Loucy (cell line): ENCODE measurements around the gene POLA1.

Experiments used
- H2AFZ ChIP-seq: fragments of 200-600 bp; sonication (generic); 2 replicates; pipeline ENCODE4 v1.6.0; 2016; ENCODE audit warnings: antibody characterized with exemption, mild to moderate bottlenecking, low read length, moderate library complexity
- H3F3A ChIP-seq: fragments of 200-600 bp; 2 replicates; pipeline ENCODE4 v1.6.0; 2016; ENCODE audit warnings: antibody characterized with exemption, low read depth, mild to moderate bottlenecking
- H3K27me3 ChIP-seq: fragments of 200-600 bp; sonication (generic); 2 replicates; pipeline ENCODE4 v1.6.1; 2014; ENCODE audit warnings: low read length, mild to moderate bottlenecking; ENCODE audit not compliant: insufficient read depth, poor library complexity, severe bottlenecking
- H3K36me3 ChIP-seq: fragments of 200-600 bp; sonication (generic); 2 replicates; pipeline ENCODE4 v1.6.1; 2016; ENCODE audit warnings: low read length; ENCODE audit not compliant: insufficient read depth
- H3K4me1 ChIP-seq: fragments of 200-600 bp; sonication (generic); 2 replicates; pipeline ENCODE4 v1.5.1; 2014; ENCODE audit warnings: low read length, mild to moderate bottlenecking; ENCODE audit not compliant: insufficient read depth, poor library complexity, severe bottlenecking
- H3K4me2 ChIP-seq: fragments of 200-600 bp; sonication (generic); 2 replicates; pipeline ENCODE4 v1.6.0; 2014; ENCODE audit warnings: antibody characterized with exemption, low read length, low read depth, mild to moderate bottlenecking; ENCODE audit not compliant: poor library complexity, severe bottlenecking
- H3K4me3 ChIP-seq: fragments of 200-600 bp; sonication (generic); 2 replicates; pipeline ENCODE4 v1.5.1; 2014; ENCODE audit warnings: low read length, mild to moderate bottlenecking, mixed read lengths; ENCODE audit not compliant: poor library complexity, severe bottlenecking
- H3K79me2 ChIP-seq: fragments of 200-600 bp; sonication (generic); 2 replicates; pipeline ENCODE4 v1.6.1; 2014; ENCODE audit warnings: low read length; ENCODE audit not compliant: insufficient read depth
- H3K9ac ChIP-seq: fragments of 200-600 bp; sonication (generic); 2 replicates; pipeline ENCODE4 v1.6.0; 2014; ENCODE audit warnings: mild to moderate bottlenecking, low read depth, low read length, moderate library complexity; ENCODE audit not compliant: poor library complexity, severe bottlenecking
- H3K9me2 ChIP-seq: fragments of 200-600 bp; sonication (generic); replicated peaks from 2 replicates; pipeline ENCODE4 v1.6.1; 2016; ENCODE audit warnings: low read depth, low read length, mixed read lengths
- H3K9me3 ChIP-seq: fragments of 200-600 bp; sonication (generic); 2 replicates; pipeline ENCODE4 v1.6.1; 2014; ENCODE audit warnings: mild to moderate bottlenecking, antibody characterized with exemption, low read length, low read depth; ENCODE audit not compliant: insufficient read depth
- H4K20me1 ChIP-seq: fragments of 200-600 bp; sonication (generic); 2 replicates; pipeline ENCODE4 v1.6.0; 2014; ENCODE audit warnings: antibody characterized with exemption, low read length, mild to moderate bottlenecking; ENCODE audit not compliant: insufficient read depth, poor library complexity, severe bottlenecking
- EZH2phosphoT487 ChIP-seq: fragments of 200-600 bp; IDR thresholded peaks from 2 replicates; pipeline ENCODE4 v1.6.1; 2018; ENCODE audit warnings: antibody characterized with exemption, mild to moderate bottlenecking, moderate library complexity, borderline replicate concordance
- TF ChIP-seq, protein P1 (sequence below): fragments of 200-600 bp; sonication (generic); conservative IDR thresholded peaks from 2 replicates; pipeline ENCODE4 v1.5.1; 2014; ENCODE audit warnings: mild to moderate bottlenecking, antibody characterized with exemption, low read length

POLA1 gene

GRCh38 chrX:25007059-25008053, 313.6 kb downstream of the POLA1 start:
- Histone ChIP-seq H3K9ac (no peak overlapping the region), H2AFZ (no peak overlapping the region), H3K9me2 (no peaks in the 10 kb centered on the region), H4K20me1 (no peaks in the 10 kb centered on the region), H3K79me2 (no peaks in the 10 kb centered on the region), H3K36me3 (no peaks in the 10 kb centered on the region), H3K4me3 (no peak overlapping the region), H3K4me2 (no peak overlapping the region), H3K9me3 (no peaks in the 10 kb centered on the region), H3K4me1 (no peaks in the 10 kb centered on the region), H3K27me3 (no peaks in the 10 kb centered on the region), H3F3A (no peaks in the 10 kb centered on the region)
- TF ChIP-seq, protein P1, sequence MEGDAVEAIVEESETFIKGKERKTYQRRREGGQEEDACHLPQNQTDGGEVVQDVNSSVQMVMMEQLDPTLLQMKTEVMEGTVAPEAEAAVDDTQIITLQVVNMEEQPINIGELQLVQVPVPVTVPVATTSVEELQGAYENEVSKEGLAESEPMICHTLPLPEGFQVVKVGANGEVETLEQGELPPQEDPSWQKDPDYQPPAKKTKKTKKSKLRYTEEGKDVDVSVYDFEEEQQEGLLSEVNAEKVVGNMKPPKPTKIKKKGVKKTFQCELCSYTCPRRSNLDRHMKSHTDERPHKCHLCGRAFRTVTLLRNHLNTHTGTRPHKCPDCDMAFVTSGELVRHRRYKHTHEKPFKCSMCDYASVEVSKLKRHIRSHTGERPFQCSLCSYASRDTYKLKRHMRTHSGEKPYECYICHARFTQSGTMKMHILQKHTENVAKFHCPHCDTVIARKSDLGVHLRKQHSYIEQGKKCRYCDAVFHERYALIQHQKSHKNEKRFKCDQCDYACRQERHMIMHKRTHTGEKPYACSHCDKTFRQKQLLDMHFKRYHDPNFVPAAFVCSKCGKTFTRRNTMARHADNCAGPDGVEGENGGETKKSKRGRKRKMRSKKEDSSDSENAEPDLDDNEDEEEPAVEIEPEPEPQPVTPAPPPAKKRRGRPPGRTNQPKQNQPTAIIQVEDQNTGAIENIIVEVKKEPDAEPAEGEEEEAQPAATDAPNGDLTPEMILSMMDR: no peak
- TF ChIP-seq EZH2phosphoT487: no peak

DNA sequence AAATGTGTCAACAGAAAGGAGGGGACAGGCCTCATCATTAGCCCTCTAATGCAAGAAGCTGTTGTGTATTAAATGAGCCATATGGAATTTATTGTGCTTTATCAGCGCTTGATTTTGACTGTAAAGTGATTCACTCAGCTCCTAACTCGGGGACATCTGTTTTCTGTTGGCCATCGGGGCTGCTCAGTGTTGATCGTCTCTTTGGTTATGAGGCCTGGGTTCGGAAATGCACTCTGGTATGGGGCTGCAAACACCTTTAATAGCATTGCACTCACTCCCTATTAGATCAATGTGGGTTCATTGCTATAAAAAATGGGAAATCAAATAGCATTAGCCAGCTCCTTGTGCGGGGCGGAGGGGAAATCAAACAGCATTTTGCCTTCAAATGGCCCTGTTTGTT, 315.7 kb downstream of the POLA1 start:
- no peaks in the 10 kb centered on the region for H3F3A ChIP-seq
- no peak overlapping the region for H3K4me2 ChIP-seq
- no peak overlapping the region for H2AFZ ChIP-seq
- H3K36me3 ChIP-seq: no peaks in the 10 kb centered on the region
- H3K9me3 ChIP-seq: no peaks in the 10 kb centered on the region
- no peaks in the 10 kb centered on the region for H3K27me3 ChIP-seq
- H3K4me3 ChIP-seq: no peak overlapping the region
- H4K20me1 ChIP-seq: no peaks in the 10 kb centered on the region
- H3K4me1 ChIP-seq: no peaks in the 10 kb centered on the region
- no peaks in the 10 kb centered on the region for H3K79me2 ChIP-seq
- no peak overlapping the region for H3K9ac ChIP-seq
- TF ChIP-seq EZH2phosphoT487: no peak
- TF ChIP-seq, protein P1: no peak
- H3K9me2 ChIP-seq: no peaks in the 10 kb centered on the region

DNA sequence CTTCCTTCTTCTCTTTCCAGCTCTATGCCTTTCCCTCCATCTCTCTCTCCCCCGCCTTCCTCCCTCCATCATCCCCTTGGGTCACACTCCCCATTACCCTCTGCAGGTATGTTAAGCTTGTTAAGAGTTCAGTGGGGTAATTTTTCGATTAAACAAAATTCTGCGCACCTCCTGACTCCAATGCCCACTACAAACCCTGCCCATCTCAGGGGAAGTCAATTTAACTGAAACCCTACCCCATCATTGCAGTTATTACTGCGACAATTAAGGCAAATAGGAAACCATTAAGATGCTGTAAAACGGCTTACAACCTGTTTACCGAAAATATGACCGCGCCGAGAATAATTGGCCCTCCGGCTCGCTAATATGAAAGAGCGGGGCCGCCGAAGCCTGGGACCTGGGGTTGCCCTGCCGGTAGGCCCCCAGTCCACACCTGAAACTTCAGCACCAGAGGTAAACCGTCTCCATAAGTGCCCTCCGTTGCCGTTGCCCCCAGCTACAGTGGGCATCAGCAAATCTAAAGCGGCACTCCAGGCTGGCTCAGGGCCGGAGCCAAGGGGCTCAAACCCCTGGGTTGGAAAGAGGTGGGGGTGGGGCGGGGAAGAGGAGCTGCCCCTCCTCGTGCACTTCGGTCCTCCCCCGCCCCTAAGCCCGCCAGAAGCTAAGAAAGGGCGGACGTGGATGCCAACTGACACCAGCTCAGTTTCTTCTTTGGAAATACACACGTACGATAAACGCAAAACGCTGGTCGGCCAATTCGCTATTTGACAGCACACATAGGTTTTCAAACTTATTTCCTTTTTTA, 317.3 kb downstream of the POLA1 start:
- Histone ChIP-seq H3K4me1 (no peaks in the 10 kb centered on the region), H2AFZ (no peak overlapping the region), H3K9me3 (no peaks in the 10 kb centered on the region), H3K9ac (no peak overlapping the region), H4K20me1 (no peaks in the 10 kb centered on the region), H3K36me3 (no peaks in the 10 kb centered on the region), H3K79me2 (no peaks in the 10 kb centered on the region), H3K27me3 (no peaks in the 10 kb centered on the region), H3K4me2 (no peak overlapping the region), H3K4me3 (no peak overlapping the region), H3K9me2 (no peaks in the 10 kb centered on the region), H3F3A (no peaks in the 10 kb centered on the region)
- TF ChIP-seq EZH2phosphoT487: no peak
- TF ChIP-seq, protein P1: no peak
